ENCODE data around the gene PIGBOS1.

PIGBOS1 gene, protein sequence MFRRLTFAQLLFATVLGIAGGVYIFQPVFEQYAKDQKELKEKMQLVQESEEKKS

DNA sequence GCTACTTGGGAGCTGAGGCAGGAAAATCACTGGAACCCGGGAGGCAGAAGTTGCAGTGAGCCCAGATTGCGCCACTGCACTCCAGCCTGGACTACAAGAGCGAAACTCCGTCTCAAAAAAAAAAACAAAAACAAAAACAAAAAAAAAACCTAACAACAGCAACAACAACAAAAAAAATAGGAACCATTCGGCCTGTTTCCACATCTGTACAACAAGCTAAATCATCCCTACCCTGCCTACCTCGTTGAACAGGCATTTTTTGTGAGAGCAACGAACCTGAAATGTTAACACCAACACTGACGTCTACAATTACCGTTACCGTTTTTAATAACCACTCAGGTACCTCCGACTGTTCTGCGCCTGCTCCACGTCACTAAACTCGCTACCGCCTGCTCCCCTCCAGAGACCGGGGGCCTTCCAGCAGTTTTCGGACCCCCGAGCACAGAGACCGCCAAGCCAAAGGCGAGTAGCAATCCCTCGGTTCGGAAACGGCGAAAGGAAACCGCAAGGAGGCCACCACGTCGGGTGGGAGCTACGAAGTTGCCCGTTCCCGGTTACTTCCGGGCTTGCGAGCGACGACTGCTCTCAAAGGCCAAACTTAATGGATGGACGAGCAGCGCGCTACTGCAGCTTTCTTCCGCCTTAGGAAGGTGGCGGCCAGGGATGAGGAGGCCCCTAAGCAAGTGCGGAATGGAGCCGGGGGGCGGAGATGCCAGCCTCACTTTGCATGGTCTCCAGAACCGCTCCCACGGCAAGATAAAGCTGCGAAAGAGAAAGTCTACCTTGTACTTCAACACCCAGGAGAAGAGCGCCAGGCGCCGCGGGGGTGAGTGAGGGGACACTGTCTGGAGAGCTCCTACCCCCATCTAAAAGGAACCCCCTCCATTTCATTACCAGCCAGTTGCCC, at the start of gene PIGBOS1, which contains the start of gene PIGB:
Gene PIGBOS1, minus strand, starts transcription at position 536 of the 907 bp plus-strand sequence. CDS start 1,331 bp downstream, outside the sequence.
Gene PIGB, plus strand, starts transcription at position 635 of the 907 bp plus-strand sequence. Its CDS starts 29 bp downstream, at position 664.
- Mint-ChIP-seq H3K9me3 (no peaks in the 10 kb centered on the region), H3K27me3 (no peaks in the 10 kb centered on the region), H3K4me1 (peaks cover 70% of the 10 kb centered on the region), H3K27ac (peak within 1 kb of the TSS; percentile 97), H3K36me3 (ENCODE audit: low read depth) (peaks cover 25% of the 10 kb centered on the region), H3K4me3 (peak within 1 kb of the TSS; percentile 96)
- peak; percentile 78 for DNase-seq
- ATAC-seq, result peak; percentile 96

DNA sequence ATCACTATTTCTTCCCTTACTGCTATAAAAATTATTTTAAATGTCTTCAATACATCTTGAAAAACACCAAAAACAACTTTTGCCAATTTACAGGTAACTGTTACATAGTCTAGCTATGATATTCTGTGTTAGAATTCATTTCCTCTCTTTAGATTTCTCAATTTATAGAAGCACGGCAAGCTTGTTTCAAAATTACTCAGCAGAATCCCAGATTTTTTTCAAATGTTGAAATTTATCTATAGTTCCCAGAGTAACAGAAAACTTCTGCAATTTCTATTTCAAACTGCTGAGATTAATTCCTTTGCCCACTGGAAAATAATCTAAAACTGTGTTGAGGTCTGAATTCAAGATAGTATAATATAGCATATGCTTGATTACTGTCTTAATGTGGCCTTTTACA, 48.1 kb upstream of the PIGBOS1 start:
- Mint-ChIP-seq H3K4me3 (no peak overlapping the region), H3K36me3 (ENCODE audit: low read depth) (peaks cover 10% of the 10 kb centered on the region), H3K9me3 (no peaks in the 10 kb centered on the region), H3K27me3 (no peaks in the 10 kb centered on the region), H3K27ac (no peak overlapping the region), H3K4me1 (no peaks in the 10 kb centered on the region)
- no peak for ATAC-seq
- no peak for DNase-seq

DNA sequence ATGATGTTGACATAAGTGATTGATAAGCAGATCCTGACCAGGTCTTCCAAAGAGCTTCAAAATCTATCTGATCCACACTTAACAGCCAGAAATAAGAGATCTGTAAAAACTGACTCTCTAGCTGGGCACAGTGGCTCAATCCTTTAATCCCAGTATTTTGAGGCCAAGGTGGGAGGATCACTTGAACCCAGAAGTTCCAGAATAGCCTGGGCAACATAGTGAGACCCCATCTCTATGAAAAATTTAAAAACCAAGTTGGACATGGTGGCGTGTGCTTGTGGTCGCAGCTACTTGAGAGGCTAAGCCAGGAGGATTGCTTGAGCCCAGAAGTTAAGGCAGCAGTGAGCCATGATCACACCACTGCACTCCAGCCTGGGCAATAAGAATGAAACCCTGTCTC, 43.7 kb upstream of the PIGBOS1 start:
- DNase-seq, result no peak
- Mint-ChIP-seq H3K36me3 (ENCODE audit: low read depth) (peaks cover 2% of the 10 kb centered on the region), H3K27ac (no peak overlapping the region), H3K4me1 (no peaks in the 10 kb centered on the region), H3K4me3 (no peak overlapping the region), H3K9me3 (no peaks in the 10 kb centered on the region), H3K27me3 (no peaks in the 10 kb centered on the region)
- ATAC-seq, result no peak

DNA sequence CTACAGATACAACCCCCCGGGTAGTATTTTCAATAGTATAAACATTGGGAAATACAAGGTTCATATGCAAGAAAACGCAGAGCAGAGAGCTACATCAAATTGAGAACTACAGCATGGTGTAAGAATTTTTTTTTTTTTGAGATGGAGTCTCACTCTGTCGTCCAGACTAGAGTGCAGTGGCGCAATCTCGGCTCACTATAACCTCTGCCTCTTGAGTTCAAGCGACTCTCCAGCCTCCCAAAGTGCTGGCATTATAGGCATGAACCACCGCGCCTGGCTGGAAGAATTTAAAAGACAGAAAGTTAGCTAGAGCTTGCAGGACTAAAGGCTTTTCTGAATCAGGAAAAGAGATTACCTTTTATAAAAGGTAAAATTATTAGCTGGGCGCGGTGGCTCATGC, 42.1 kb upstream of the PIGBOS1 start:
- ATAC-seq (no peak), DNase-seq (no peak)
- H3K27ac Mint-ChIP-seq, result no peak overlapping the region
- H3K9me3 Mint-ChIP-seq, result no peaks in the 10 kb centered on the region
- H3K36me3 Mint-ChIP-seq (ENCODE audit: low read depth), result peaks cover 10% of the 10 kb centered on the region
- H3K27me3 Mint-ChIP-seq, result no peaks in the 10 kb centered on the region
- H3K4me1 Mint-ChIP-seq, result no peaks in the 10 kb centered on the region
- H3K4me3 Mint-ChIP-seq, result no peak overlapping the region

DNA sequence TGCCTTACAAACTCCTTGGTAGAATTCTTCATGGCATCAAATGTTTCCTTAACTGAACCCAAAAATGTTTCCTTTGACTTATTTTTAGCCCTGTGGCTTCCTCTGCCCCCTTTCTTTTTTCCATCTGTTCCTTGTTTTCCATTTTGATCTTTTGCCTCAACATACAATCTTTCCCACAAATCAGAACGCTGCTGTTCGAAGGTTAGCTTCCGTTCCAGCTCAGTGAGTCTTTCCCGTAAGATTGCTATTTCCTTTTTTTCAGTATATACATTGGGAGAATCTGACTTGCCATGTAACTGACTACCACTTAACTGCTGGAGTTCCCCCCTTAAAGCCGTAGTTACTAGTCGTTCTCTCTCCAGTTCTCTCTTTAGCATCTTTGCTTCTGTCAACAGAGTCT, 41.3 kb upstream of the PIGBOS1 start:
- no peaks in the 10 kb centered on the region for H3K27me3 Mint-ChIP-seq
- no peaks in the 10 kb centered on the region for H3K9me3 Mint-ChIP-seq
- ATAC-seq, result no peak
- peaks cover 14% of the 10 kb centered on the region for H3K36me3 Mint-ChIP-seq (ENCODE audit: low read depth)
- no peak overlapping the region for H3K4me3 Mint-ChIP-seq
- H3K27ac Mint-ChIP-seq, result peak overlapping the region; percentile 4
- no peaks in the 10 kb centered on the region for H3K4me1 Mint-ChIP-seq
- no peak for DNase-seq

DNA sequence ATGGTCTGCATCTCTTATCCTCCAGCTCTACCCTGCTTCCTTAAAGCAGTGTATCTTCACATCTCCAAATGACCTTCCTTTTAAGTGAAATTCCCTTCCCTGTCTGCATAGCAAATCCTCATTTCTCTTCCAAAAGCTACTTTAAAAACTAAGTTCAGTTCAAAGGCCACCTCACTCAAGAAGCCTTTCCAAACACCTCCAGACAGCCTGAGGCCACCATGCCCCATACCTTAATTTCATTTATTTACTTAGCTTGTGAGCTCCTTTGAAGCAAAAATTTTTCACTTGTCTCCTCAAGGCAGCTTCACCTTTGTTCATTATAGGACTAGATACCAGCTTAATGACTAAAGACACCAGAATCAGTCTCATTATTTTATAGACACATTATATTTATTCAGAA, 39.5 kb upstream of the PIGBOS1 start:
- Mint-ChIP-seq H3K27me3 (no peaks in the 10 kb centered on the region), H3K9me3 (no peaks in the 10 kb centered on the region), H3K27ac (no peak overlapping the region), H3K4me3 (no peak overlapping the region), H3K4me1 (no peaks in the 10 kb centered on the region), H3K36me3 (ENCODE audit: low read depth) (peaks cover 17% of the 10 kb centered on the region)
- ATAC-seq, result no peak
- DNase-seq, result no peak

DNA sequence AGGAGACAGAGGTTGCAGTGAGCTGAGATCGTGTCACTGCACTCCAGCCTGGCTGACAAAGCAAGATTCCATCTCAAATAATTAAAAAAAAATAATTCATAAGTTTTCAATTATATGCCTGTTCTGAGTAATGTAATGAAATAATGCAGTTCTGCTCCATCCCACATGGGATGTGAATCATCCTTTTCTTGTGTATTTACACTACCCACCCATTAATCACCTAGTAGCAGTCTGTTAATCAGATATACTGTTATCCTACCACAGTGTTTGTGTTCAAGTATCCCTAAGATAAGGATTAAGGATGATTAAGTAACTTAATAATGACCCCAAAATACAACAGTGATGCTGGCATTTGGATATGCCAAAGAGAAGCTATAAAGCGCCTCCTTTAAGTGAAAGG, 38.9 kb upstream of the PIGBOS1 start:
- H3K9me3 Mint-ChIP-seq, result no peaks in the 10 kb centered on the region
- H3K27me3 Mint-ChIP-seq, result no peaks in the 10 kb centered on the region
- no peaks in the 10 kb centered on the region for H3K4me1 Mint-ChIP-seq
- no peak overlapping the region for H3K4me3 Mint-ChIP-seq
- ATAC-seq, result no peak
- no peak overlapping the region for H3K27ac Mint-ChIP-seq
- DNase-seq, result no peak
- peaks cover 17% of the 10 kb centered on the region for H3K36me3 Mint-ChIP-seq (ENCODE audit: low read depth)

DNA sequence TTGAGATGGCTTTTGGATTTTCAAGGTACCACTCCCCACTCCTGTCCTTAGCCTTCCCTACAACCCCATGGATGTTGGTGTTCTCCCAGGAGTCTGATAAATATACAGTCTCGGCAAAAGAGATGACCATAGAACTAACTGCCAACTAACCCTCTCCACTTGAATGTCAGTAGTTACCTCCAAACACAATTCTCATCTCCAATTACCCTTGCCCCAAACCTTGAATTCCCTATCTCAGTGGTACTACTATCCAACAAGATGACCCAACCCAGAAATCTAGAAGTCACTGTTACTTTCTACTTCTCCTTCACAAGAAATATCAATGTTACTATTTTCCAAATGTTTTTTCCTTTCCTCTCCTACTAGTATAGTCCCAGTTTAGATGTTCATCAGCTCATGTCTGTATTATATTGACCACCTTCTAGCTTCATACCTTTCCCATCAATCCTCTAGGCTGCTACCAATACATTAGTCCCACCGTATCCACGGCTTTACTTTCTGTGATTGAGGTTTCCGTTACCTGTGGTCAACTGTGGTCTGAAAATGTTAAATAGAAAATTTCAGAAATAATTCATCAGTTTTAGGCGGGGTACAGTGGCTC, 38.2 kb upstream of the PIGBOS1 start:
- Mint-ChIP-seq H3K4me3 (no peak overlapping the region), H3K4me1 (no peaks in the 10 kb centered on the region), H3K27me3 (no peaks in the 10 kb centered on the region), H3K27ac (no peak overlapping the region), H3K9me3 (no peaks in the 10 kb centered on the region), H3K36me3 (ENCODE audit: low read depth) (peaks cover 17% of the 10 kb centered on the region)
- DNase-seq (no peak), ATAC-seq (no peak)

DNA sequence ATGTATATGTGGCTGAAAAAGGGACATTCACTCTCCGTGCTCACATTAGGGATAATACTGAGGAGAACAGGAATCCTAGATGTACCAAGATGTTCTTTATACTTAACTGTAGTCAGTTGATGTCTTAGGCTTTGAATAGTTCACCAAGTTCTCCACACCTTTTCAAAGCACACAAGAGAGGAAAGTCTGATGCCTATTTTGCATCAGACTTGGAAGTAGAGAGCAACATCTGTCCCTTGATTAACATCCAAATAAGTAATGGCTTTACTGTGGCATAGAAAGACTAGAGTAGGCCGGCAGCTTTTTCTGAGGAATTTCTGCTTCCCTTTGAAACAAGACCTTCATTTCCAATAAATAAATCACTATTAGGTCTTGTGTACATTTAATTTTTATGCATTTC, 34.1 kb upstream of the PIGBOS1 start:
- H3K4me1 Mint-ChIP-seq, result no peaks in the 10 kb centered on the region
- no peak overlapping the region for H3K4me3 Mint-ChIP-seq
- DNase-seq, result no peak
- H3K36me3 Mint-ChIP-seq (ENCODE audit: low read depth), result peaks cover 23% of the 10 kb centered on the region
- ATAC-seq, result no peak
- H3K9me3 Mint-ChIP-seq, result no peaks in the 10 kb centered on the region
- H3K27me3 Mint-ChIP-seq, result no peaks in the 10 kb centered on the region
- H3K27ac Mint-ChIP-seq, result no peak overlapping the region

DNA sequence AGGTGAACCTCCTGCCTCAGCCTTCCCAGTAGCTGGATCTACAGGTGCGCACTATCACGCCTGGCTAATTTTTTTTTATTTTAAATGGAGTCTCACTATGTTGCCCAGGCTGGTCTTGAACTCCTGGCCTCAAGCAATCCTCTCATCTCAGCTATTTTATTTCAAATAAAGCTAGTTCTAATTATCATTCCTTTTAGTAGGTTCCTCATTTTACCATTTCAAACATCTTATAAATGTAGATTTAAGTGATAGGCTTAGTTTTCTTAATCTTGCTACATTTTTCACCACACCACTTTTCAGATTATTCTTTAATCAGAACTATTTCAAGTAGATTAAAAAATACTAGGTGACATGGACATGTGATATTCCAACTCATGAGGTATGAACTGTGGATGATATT, 30.4 kb upstream of the PIGBOS1 start:
- Mint-ChIP-seq H3K27ac (no peak overlapping the region), H3K36me3 (ENCODE audit: low read depth) (peaks cover 26% of the 10 kb centered on the region), H3K4me3 (no peak overlapping the region)

DNA sequence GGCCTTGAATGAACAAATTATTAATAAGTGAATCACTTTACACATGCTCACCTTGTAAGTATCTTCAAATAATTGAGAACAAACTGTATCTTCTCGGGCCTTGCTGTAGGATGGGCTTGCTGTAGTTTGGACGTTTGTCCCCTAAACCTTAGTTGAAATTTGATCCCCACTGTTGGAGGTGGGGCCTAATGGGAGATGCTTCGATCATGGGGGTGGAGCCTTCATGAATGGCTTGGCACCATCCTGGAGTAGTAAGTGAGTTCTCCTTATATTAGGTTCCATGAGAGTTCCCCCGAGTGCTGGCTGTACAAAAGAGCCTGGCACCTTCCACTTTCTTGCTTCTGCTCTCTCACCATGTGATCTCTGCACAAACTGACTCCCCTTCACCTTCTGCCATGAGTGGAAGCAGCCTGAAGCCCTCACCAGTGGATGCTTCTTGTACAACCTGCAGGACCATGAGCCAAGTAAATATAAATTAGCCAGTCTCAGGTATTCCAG, 29.4 kb upstream of the PIGBOS1 start:
- peaks cover 33% of the 10 kb centered on the region for H3K36me3 Mint-ChIP-seq (ENCODE audit: low read depth)
- no peaks in the 10 kb centered on the region for H3K27me3 Mint-ChIP-seq
- H3K27ac Mint-ChIP-seq, result no peak overlapping the region
- H3K9me3 Mint-ChIP-seq, result no peaks in the 10 kb centered on the region
- H3K4me3 Mint-ChIP-seq, result no peak overlapping the region
- no peaks in the 10 kb centered on the region for H3K4me1 Mint-ChIP-seq
- no peak for ATAC-seq
- no peak for DNase-seq

More for the DNA sequence above, 30.4 kb upstream of the PIGBOS1 start:
- Mint-ChIP-seq H3K9me3 (no peaks in the 10 kb centered on the region), H3K4me1 (no peaks in the 10 kb centered on the region), H3K27me3 (no peaks in the 10 kb centered on the region)
- DNase-seq (no peak), ATAC-seq (no peak)

DNA sequence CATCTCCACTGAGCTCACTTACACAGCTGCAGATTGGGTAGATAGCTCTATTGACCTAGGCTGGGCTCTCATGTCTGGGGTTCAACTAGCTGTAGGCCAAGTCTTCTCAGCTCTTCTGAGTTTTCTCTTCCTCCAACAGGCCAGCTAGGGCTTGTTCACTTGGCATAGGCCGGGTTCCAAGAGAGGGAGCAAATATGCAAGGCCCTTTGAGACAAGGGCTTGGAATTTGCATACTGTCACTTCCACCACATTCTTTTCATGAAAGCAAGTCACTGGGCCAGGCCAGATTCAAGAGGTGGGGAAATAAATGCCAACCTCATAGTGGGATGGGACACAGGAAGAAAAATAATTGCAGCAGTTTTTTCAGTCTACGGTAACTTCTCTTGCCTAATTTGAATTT, 25.3 kb upstream of the PIGBOS1 start:
- DNase-seq (no peak), ATAC-seq (no peak)
- Mint-ChIP-seq H3K9me3 (no peaks in the 10 kb centered on the region), H3K4me1 (no peaks in the 10 kb centered on the region), H3K27me3 (no peaks in the 10 kb centered on the region), H3K4me3 (no peak overlapping the region), H3K27ac (peak overlapping the region; percentile 21), H3K36me3 (ENCODE audit: low read depth) (peaks cover 34% of the 10 kb centered on the region)

DNA sequence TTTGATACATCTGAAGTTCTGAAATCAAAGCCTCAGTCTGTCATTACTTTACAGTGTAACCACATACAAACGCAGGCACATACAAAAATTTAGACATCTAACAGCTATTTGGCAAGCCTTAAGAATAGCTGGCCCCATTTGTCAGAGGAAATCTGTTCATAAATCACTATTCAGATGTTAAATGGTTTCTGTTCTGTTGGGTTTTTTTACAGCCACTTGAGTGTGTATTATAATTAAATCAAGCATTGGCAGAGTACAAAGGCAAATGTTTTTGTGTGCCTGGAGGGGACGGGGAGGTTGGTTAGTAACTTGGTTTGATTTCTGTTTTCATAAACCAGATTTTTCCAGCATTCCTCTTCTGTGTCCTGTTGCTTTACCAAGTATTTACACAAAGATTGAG, 24.2 kb upstream of the PIGBOS1 start:
- Mint-ChIP-seq H3K36me3 (ENCODE audit: low read depth) (peaks cover 37% of the 10 kb centered on the region), H3K27ac (peak overlapping the region; percentile 46), H3K9me3 (no peaks in the 10 kb centered on the region), H3K4me3 (no peak overlapping the region), H3K27me3 (no peaks in the 10 kb centered on the region), H3K4me1 (no peaks in the 10 kb centered on the region)
- ATAC-seq (no peak), DNase-seq (no peak)

DNA sequence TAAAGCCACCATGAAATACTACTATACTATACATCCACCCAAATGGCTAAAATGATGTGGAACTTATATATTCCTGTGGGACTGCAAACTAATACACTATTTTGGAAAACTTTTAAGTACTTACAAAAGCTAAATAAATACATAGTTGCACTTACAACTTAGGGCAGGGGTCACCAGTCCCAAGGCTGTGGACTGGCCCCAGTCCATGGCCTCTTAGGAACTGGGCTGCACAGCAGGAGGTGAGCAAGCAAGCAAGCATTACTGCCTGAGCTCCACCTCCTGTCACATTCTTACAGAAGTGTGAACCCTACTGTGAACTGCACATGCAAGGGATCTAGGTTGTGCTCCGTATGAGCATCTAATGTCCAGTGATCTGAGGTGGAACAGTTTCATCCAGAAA, 18.2 kb upstream of the PIGBOS1 start:
- H3K4me3 Mint-ChIP-seq, result no peak overlapping the region
- H3K27ac Mint-ChIP-seq, result no peak overlapping the region

DNA sequence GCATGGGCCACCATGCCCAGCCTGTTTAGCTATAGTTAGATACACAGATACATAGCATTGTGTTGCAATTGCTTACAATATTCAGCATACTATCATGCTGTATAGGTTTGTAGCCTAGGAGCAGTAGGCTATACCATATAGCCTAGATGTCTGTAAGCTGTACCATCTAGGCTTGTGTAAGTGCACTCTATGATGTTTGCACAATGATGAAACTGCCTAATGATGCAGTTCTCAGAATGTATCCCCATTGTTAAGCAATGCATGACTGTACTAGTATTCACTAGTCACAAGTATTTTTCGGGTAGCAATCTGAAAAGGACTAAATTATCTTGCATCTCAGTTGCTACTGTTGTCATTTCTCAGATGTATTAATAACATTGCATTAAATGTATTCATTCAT, 16.1 kb upstream of the PIGBOS1 start:
- H3K4me3 Mint-ChIP-seq, result no peak overlapping the region
- H3K4me1 Mint-ChIP-seq, result no peaks in the 10 kb centered on the region
- DNase-seq, result no peak
- H3K27ac Mint-ChIP-seq, result no peak overlapping the region
- peaks cover 27% of the 10 kb centered on the region for H3K36me3 Mint-ChIP-seq (ENCODE audit: low read depth)
- no peaks in the 10 kb centered on the region for H3K9me3 Mint-ChIP-seq
- H3K27me3 Mint-ChIP-seq, result no peaks in the 10 kb centered on the region
- ATAC-seq, result no peak

More for the DNA sequence above, 18.2 kb upstream of the PIGBOS1 start:
- H3K27me3 Mint-ChIP-seq, result no peaks in the 10 kb centered on the region
- no peaks in the 10 kb centered on the region for H3K4me1 Mint-ChIP-seq
- ATAC-seq (no peak), DNase-seq (no peak)
- peaks cover 22% of the 10 kb centered on the region for H3K36me3 Mint-ChIP-seq (ENCODE audit: low read depth)
- no peaks in the 10 kb centered on the region for H3K9me3 Mint-ChIP-seq
